NCI-H82 treated with DMSO at 0.1 percent for 48 hours (cell line): ENCODE results near the gene ZNF680.
"Not testable (repeated sequence)": the region's sequence is repeated elsewhere in the genome, so short reads cannot be mapped to it uniquely, and the experiment has no call there.

Experiments used
- DNase-seq: peaks from one replicate; lab custom pipeline; 2025; ENCODE audit not compliant: unreplicated experiment; lab: John Stamatoyannopoulos, UW

The ZNF680 gene

DNA sequence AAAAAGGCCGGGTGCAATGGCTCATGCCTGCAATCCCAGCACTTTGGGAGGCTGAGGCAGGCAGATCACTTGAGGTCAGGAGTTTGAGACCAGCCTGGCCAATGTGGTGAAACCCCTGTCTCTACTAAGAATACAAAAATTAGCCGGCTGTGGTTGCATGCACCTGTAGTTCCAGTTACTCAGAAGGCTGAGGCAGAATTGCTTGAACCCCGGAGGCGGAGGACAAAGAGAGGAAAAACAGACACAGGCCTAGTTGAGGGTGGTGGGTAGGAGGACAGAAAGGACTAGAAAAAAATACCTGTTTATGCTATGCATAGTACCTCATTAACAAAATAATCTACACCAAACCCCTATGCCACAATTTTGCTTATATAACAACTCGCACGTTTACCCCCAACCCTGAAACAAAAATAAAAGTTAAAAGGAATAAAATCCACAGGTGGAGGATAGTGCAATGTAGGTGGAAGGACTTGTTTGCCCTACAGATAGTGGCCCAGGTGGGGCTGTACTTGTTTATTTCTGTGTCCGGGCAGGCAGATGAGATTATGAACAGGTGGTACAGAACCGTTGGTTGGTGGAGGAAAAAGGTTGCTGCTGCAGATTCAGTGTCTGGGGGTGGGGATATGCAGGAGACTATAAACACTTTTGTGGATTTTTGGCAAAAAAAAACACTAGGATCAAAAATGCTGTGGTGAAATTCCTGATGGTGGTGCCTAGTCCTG lies 5.1 kb downstream of the ZNF680 start:
- DNase-seq: no peak

DNA sequence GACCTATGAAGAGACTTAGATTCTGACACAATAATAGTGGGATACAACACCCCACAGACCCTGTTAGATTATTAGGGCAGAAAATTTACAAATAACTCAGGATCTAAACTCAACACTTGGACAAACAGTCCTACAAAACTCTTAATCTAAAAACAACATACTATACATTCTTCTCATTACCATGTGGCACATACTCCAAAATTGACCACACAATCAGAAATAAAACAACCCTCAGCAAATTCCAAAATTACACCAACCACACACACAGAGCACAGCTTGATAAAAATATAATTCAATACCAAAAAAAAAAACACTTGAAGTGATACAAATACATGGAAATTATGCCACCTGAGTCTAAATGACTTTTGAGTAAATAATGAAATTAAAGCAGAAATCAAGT lies 7.8 kb downstream of the ZNF680 start:
- DNase-seq: no peak

DNA sequence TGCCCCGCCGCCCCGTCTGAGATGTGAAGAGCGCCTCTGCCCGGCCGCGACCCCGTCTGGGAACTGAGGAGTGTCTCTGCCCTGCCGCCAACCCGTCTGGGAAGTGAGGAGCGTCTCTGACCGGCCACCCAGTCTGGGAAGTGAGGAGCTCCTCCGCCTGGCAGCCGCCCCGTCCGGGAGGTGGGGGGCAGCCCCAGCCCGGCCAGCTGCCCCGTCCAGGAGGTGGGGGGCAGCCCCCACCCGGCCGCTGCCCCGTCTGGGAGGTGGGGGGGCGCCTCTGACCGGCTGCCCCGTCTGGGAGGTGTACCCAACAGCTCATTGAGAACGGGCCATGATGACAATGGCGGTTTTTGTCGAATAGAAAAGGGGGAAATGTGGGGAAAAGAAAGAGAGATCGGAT lies 8.7 kb downstream of the ZNF680 start:
- not testable (repeated sequence) for DNase-seq

DNA sequence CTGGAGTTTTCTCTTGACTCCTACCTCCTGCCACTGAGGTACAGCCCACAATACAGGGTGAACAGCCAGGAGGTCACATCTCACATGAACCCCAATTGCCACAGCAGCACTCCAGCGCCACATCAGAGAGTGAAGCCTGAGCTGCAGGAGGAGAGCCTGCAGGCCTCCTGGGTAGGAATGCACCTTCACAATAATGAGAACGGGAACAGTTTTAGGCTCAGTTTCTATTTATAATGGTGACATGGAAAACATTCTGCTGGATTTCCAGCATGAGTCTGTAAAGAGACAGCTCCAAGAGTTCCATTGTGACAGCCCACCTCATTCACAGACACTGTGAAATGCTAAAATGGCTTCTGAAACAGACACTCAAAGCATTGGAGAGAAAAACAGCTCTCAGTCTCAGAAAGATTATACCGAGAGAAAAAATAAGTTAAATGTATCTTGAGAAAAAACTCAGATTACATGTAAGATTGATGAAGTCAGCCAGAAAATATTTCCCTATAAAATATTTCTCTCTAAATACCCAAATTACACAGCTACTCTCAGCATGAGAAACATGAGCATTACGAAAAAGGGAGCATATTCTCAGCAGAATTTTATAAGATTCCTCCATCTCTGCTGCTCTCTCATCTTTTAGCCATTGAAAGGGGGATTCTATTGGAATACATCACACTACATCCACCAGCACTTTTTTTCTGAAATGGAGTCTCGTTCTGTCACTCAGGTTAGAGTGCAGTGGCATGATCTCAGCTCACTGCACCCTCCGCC lies 11.3 kb downstream of the ZNF680 start:
- no peak for DNase-seq

DNA sequence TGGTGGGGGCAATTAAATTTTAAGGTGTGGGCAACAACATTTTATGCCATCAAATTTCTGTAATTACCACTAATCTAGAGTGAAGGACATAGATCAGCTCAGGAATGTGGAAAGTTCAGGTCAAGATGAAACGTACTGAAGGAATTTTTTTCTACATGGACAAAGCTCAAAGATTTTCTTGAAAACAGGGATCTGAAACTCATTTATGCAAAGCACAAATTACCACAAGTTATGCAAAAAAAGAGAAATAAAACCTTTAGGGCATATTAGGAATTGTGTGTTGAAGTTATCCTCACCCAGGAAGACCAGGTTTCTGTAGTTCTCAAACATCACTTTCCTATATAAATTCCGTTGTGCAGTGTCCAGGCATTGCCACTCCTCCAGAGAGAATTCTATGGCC lies 18.9 kb downstream of the ZNF680 start:
- no peak for DNase-seq

DNA sequence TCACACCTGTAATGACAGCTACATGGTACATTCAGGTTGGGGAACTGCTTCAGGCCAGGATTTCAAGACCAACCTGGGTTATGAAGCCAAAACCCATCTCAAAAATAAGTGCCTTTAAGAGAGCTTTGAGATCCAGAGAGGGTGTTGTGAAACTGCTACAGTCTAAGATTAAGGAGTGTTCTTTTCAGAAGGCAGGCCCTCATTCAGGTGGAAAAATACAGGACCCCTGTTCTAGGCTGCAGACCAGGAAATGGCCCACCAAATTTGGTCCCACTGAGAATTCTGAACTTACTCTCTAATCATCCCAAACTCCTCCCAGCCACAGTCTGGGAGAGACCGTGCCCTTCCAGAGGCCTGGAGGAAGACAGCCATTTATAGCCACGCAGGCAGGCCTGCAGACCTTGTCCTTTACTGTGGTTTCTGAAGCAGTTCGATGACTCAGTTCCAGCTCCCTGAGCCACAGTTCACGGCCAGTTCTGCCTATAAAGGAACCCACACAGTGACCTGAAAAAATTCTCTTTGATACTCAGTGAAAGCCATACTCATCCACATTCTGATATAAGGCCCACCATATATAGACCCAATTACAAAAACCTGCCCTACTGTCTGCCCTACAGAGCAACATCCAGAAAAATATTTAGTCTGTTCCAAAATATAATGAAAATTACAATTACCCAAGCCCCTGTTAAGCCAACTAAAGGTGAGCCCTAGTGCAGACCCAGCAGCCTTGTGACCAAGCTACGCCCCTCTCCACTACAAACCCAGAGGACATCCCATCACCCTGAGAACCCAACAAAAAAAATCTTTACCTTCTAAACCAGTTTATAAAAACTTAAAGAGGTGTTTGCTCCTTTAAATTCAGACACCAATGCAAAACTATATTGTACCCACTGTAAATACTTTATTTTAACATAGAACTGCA lies 21.2 kb downstream of the ZNF680 start:
- no peak for DNase-seq

DNA sequence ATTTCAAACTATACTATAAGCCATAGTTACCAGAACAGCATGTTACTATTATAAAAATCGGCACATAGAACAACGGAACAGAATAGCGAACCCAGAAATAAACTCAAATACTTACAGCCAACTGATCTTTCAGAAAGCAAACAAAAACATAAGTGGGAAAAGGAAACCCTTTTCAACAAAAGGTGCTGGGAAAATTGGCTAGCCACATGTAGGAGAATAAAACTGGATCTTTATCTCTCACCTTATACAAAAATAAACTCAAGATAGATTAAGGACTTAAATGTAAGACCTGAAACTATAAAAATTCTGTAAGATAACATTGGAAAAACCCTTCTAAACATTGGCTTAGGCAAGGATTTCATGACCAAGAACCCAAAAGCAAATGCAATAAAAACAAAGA lies 29.1 kb downstream of the ZNF680 start:
- DNase-seq: no peak

DNA sequence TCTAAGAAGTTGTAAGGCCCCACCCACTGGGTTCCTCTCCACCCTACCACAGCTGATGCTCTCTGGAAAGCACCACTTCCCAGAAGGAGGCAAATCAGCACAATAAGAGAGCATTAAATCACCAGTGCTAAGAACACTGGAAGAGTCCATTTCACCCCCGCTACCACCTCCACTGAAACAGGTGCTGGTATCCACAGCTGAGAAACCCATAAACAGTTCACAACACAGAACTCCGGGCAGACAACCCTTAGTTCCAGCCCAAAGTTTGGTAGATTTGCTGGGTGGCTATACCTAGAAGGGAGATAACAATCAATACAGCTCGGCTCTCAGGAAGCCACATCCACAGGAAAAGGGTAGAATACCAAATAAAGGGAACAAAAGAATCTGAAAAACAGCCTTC lies 34.1 kb downstream of the ZNF680 start:
- no peak for DNase-seq

DNA sequence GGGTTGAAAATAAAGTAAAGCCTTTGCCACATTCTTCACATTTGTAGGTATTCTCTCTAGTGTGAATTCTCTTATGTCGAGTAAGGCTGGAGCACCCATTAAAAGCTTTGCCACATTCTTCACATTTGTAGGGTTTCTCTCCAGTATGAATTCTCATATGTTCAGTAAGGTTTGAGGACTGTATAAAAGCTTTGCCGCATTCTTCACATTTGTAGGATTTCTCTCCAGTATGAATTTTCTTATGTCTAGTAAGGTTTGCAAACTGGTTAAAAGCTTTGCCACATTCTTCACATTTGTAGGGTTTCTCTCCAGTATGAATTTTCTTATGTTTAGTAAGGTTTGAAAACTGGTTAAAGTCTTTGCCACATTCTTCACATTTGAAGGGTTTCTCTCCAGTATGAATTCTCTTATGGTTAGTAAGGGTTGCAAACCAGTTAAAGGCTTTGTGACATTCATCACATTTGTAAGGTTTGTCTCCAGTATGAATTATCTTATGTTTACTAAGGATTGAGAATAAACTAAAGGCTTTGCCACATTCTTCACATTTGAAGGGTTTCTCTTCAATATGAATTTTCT lies 41.4 kb downstream of the ZNF680 start:
- DNase-seq: no peak

DNA sequence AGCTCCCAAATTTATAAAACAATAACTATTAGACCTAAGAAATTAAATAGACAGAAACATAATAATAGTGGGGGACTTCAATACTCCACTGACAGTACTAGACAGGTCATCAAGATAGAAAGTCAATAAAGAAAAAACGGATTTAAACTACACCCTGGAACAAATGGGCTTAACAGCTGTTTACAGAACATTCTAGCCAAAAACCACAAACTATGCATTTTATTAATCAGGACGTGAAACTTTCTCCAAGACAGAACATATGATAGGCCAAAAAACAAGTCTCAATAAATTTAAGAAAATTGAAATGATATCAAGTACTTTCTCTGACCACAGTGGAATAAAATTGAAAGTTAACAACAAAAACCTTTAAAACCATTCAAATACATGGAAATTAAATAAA lies 46.4 kb downstream of the ZNF680 start:
- DNase-seq: no peak

DNA sequence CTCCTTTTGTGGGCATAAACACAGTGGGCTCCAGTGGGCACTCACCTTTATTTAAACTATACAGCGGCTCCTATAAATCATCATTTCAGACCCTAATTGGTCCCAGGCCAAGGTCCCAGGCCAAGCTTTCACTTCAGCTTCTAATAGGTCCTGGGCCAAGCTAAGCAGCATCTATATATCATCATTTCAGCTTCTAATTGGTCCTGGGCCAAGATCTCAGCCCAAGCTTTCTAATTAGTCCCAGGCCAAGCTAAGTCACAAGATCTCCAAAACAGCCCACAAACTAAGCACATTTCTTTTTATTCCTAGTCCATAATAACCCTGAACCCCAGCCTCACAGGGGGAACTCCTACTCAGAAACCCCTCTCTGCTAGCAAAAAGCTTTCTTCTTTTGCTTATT lies 47.1 kb downstream of the ZNF680 start:
- DNase-seq: no peak

DNA sequence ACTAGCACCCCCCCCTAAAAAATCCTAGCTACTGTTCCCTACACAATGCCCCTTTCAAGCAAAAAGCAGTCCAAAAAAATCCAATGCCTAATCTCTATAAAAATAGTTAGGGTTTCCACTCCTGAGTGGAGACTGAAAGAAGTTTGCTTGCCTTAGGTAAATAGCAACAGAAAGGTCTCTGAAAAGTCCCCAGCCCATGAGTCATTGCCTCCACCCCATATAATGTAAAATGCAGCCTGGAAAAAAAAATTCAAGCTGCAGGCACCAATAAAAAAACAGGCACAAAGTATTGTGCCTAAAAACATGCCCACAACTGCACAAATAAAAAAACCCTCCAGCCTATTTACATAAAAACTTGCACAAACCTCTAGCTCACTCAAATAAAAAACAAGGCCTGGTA lies 47.5 kb downstream of the ZNF680 start:
- no peak for DNase-seq

DNA sequence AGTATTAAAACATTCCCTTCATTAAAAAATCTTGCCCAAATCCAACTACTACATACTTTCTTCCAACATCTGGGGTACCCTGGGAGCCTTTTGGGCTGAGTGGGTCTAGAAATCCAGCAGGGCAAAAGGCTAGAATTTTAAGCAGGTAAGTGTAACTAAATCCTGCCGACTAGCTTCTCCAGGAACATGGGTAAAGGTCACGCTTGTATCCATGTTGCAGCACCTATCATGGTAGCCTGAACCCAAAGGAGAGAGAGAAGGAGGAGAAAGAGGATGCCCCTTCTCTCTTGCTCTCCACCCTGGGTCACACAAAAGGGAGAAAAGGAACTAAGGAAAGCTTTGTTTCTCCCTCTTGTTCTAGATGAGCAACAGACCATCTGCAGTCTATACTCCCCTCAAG lies 53.3 kb downstream of the ZNF680 start:
- no peak for DNase-seq

DNA sequence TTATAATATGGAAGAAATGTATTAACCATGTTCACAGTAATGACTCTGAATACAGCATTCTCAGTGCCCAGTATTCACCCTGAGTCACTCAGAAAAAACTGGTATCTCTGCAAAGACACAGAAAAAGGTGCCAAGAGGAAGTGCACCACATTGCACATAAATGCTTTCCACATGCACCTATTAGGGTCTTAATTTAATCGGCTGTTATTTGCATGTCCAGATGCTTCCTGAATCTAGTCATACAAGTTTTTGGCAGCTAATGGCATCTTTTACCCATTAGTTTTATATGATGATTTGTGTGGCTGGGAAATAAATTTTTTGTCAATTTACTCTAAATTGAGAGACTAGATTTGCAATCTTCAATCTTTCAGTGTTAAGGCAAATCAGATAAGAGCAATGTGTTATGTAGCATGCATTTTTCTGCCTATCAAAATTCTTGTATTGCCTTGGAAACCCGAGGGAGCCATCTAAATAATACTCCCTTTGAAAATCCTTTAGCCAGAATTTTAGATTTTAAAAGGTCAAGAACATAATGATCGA lies 58.2 kb downstream of the ZNF680 start:
- no peak for DNase-seq

DNA sequence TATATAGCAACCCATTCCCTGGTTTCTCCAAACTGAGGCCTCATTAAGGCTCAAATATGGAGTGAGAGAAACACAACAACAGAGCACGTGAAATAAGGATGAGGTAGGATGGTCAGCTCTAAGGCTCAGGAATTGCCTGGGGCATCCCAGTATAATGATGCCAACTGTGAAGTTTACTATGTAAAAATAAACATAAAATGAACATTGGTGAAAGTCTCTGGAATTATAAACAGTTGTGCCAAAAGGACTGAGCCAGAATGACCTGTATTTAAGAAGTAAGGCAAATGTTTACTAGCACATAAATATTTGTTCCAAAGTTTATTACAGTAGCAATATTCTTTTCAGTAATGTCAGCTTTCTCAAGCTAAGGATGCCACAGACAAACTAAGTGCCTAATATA lies 64.6 kb downstream of the ZNF680 start:
- DNase-seq: no peak

DNA sequence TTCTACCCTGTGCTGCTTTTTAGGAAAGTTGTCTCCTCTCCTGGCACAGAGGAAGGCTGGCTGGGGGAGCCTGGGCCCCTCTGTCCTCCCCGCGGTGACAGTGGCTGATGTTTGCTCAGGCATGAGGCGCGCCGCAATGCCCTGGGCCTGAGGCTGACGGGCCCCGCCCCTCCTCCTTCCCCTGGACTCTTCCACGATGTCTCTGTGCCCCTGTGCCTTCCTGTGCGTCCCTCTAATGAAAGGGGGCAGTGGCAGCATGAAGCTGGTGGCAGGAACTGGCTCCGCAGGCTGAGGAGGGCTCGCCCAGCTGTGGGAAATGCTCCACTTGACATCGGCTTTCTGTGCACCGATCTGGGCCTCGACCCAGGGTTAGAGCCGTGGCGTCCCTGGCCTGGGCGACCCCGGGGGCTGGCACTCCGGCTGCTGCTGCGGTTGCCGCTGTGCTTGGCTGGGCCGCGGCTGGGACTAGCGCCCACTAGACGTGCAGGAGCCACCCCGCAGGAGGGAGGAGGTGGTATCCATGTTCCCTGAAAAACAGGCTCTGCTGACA lies 67.9 kb downstream of the ZNF680 start:
- DNase-seq: no peak

DNA sequence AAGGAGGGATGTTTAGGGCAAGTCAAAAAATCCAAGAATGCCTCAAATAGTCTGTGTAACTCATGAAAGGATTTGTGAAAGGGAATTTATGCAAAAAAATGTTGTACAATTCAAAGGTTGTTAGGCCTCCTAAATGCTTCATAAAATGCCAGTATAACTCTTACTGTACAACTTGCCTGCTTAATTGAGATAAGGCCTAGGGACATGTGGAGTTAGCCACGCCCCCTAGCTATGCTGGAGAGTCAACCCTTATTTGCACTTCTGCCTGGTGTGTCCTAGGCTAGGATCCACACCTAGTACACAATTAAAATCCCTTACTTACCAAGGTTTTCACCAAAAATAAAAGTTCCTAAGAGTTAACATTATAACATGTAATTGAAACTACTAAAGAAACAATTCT lies 77.2 kb downstream of the ZNF680 start:
- no peak for DNase-seq
